Right renal cortex interstitium (tissue), 3 donors: Measurements from ENCODE around the gene SFXN3. TPM values are rescaled to one million over a fixed set of nuclear protein-coding genes. Genes with fewer than 3 reads are reported as not detected.

Experiments
- DNase-seq, 3 donors: peaks; one replicate each; pipeline ENCODE4 v3.0.0-alpha.2; 2013; ENCODE audit warnings: low read depth in 3 of 3, low spot score in 2 of 3
- polyA plus RNA-seq, 3 donors: library from polyadenylated mRNA; unstranded; fragments of 120-200 nt; gene quantifications; one replicate each; pipeline ENCODE4 v1.2.1, GENCODE V29; 2013; ENCODE audit not compliant: insufficient read length in 3 of 3

SFXN3 gene
- polyA plus RNA-seq, 3 donors, result 20.7 to 22.6 (median 22.3) TPM

DNA sequence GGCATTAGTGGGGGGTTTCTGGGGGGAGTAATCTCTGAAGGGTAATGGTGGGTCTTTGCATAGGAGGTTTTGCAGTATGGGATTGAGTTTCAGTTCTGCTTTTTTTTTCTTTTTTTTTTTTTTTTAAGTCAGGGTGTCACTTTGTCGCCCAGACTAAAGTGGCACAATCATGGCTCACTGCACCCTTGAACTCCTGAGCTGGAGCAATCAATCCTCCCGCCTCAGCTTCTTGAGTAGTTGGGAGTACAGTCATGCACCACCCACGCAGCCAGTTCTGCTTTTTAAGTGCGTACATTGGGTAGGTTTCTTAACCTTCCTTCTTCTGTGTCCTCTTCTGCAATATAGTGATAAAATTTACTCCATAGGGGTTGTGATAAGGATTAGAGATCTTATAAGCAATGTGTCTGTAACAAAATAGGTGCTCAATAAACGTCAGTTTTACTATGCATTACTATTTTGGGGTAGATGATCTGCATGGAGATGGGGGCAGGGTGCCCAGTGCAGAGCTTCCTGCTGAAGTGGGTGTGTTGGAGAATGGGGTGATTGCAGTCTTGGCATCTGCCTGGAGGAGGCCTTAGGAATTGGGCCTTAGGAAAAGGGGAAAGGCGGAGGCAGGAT, 40.3 kb downstream of the SFXN3 start:
- DNase-seq, result no peak

DNA sequence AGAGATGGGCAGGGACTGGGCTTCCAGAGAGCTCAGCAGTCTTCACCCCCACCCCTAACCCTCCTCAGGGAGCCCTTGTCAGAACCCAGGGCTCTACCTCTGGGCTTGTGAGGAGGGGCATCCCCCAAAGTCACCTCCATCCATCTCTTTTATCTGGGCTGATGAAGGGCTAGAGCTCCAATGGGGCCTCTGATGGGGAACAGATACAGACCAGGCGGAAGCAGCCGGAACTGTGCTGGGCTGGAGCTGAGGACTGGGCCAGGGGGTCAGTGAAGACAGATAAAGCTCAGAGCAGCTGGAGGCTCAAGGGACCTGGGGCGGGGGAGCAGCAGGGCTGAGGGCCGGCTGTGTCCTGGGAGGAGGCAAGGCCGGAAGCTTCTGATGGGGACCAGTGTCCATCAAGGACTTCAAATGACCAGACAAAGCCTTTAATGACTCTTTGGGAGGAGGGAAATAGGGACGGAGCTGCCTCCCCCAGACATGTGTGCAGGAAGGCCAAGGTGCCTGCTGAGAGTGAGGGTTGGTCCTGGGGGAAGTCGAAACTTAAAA, 40.9 kb downstream of the SFXN3 start:
- no peak for DNase-seq

DNA sequence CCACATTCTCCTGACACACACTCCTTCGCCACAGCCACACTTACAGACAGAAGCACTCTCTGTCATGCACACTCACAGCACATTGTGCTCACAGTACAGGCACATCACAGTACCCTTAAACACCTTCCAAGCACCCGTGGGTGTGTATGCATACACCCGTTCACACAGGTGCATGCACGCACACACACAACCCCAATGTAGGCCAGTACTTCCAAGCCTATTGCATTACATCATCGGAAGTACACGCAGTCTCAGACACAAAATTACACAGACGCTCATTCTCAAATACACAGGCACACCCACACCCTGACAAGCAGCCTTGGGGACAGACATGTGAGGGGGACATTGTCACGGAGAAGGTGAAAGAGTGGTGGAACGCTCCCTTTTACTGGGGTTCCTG, 41.9 kb downstream of the SFXN3 start:
- DNase-seq, result no peak

DNA sequence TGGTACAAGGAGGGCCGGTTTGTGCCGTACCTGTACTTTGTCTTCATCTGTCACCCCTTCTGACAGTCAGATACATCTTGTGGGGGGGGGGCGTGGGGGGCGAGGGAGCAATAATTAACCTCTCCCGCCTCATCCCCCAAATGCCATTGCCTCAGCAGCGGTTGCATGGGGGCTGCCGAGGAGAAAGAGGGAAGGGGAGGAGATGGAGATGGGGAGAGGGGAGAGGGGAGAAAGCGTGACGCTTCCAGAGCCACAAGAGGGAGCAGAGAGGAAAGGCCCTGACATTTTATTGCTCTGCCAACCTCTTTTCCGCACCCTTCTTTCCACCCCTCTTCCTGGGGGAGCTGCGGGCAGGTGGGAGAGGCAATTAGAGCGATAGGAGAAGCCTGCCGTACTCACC, 42.6 kb downstream of the SFXN3 start:
- DNase-seq, result no peak

DNA sequence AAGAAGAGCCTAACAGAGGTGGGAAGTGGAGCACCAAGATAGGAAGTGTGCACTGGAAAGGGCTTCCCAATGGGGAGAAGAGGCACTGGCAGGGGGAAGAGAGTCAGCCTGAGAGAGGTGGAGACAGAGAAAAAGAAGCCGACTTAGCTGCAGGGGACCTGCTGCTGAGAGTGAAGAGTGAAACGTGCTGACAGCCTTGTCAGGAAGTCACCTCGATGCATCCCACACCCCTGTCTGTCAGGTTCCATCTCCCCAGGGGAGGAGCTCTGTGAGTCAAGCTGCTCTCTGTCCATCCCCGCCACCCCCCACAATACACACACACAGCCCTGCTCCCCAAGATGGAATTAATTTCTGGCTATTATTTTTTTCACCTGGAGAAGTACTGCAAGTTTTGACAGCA, 44.7 kb downstream of the SFXN3 start:
- no peak for DNase-seq

DNA sequence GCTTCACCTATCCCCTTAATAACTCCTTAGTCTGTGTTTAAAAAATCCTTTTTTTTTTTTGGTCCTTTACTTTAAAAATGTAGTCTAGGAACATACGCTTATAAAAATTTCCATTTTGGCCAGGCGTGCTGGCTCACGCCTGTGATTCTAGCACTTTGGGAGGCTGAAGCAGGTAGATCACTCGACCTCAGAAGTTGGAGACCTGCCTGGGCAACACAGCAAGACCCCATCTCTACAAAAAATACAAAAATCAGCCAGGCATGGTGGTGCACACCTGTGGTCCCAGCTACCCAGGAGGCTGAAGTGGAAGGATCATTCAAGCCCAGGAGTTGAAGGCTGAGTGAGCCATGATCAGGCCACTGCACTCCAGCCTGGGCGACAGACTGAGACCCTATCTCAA, 45.6 kb downstream of the SFXN3 start:
- no peak for DNase-seq

DNA sequence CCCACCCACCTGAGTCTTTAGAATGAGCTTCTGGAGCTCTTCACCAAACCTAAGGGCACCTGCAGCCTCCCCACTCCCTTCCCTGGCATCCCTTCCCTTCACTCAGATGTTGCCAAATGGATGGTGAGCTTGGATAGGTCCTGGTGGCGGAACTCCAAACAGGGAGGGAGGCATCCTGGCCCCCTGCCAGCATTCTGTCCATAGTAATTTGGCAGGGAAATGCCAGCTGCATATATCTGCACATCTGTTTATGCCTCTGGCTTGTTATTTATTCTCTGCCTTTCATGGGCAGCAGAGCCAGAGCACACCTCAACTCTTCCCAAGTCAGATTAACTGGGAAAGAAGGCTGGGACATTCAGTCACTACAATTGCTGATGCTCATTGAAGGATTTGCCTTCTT, 48.8 kb downstream of the SFXN3 start:
- no peak for DNase-seq

DNA sequence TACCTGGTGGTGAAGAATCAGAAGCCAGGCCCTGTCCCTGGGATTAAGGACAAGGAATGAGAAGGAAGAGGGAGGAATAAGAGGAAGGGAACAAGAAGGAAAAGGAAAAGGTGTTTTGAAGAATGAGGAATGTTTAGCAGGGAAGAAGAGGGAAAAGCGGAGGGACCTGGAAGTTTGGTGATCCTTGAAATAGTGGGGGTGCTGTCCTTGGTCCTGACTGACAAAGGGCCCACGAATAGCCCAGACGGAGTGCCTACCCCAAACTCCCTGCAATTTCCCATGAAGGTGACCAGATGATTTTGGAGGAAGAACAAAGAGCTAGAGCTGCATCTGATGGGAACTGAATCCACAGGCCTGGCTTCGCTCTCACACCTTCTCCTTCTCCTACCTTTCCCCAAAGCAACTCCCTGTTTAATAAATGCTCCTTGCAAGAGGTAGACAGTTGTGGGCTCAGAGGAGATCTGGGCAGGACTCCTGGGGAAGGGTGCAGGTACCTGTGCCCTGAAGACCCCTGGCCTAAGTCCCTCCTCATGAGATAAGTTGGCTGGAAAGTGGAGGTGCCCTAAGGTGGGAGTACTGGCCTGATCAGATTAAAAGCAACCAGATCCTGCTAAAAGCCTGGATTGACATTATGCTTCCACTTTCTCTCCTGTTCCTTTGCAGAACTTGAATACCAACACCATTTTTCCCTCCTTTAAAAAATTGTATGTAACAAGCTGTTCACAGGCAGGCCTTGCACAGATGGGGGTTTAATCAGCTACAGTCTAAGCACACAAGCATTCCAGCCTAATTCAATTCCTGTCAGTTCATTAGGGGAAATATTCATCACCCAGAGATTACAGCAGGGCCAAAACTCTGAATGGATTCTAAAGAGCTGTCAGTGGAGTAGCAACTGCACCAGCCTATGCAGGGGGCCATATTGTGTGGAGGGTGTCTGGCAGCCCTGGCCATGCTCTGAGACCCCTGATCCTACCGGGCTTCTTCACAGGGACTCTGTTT, 50.2 kb downstream of the SFXN3 start:
- DNase-seq, result no peak

DNA sequence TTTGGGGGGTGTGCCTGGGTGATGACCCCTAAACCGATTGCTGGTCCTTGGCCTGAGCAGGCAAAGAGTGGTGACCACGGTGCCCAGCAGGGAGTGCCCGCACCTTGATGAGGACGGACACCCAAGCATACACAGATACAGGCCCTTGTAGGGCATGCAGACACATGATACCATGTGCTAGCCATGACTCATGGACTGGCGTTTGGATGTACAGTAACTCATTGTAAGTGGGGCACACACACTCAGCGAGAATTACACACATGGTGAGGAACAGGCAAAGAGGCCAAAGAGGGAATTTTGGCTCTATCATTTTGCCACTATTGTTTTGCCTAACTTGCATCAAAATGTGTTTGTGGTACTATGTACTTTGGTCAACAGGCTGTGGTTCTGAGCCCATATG, 54.8 kb downstream of the SFXN3 start:
- no peak for DNase-seq

DNA sequence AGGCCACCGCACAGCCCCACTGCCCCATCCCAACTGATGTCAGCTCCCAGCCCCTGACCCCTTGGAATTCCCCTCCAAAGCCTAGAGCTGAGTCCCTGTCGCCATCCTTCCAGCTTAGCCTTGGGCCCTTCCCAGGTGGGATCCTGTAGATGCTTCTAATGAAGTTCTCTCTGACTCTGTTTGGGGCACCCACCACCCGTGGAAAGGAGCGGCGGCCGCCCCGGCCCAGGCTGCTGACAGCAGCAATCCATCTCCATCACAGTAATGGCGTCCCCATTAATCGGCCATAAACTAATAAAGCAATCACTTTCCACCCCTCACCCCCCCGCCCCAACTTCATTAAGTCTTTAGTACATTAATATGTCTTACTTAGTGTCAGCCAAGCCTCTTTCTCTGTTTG, 56.3 kb downstream of the SFXN3 start:
- DNase-seq, result no peak

DNA sequence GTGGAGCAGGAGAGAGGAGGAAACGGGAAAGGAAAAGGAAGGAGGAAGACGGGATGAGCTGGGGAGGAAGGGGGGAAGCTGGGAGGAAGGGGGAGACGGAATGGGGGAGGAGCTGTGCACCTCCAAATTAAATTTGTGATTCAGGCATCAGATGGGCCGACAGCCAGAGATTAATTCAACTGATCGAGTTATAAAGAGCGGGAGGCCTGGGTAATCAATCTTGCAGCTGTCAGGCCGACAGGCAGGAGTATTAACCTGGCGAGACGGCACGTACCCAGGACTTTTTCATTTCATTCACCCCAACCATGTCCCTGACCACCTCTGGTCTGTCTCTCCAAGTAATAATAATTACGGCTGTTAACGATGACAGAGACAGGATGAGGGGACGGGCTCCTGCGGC, 56.9 kb downstream of the SFXN3 start:
- no peak for DNase-seq

DNA sequence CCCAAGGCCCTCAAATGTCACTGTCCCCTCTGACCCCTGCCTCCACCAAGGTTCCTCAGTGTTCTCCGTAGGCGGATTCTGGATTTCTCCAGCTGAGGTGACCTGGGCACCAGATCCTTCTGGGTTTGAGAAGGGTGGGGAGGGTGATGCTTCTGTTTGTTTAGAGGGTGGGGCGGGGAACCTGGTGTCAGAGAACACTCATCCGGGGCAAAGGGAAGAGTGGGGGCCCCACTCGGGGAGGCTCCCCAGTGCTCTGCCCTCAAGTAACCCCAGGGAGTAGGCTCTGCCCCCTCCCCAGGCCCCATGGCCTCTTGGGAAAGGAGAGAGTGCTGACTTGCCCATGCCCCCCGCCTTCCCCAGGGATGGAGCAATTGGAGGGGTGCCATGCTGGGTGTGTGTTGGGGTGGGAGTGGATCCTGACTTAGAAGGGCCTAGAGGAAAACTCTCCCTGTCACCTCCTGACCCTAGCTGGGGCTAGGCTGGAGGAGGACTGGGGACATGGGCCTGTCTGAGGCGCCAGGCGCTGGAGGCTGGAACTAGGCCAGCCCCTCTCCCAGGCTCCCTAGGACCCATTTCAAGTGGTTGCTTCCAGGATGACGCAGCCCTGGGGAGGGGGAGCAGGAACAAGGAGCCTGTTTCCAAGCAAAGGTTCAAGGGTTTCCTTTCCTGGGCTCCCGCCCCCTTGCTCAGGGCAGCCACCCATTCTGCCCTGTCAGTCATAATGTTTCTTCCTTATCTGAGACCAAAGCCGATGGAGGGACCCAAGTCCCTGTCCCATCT, 58.7 kb downstream of the SFXN3 start:
- no peak for DNase-seq

DNA sequence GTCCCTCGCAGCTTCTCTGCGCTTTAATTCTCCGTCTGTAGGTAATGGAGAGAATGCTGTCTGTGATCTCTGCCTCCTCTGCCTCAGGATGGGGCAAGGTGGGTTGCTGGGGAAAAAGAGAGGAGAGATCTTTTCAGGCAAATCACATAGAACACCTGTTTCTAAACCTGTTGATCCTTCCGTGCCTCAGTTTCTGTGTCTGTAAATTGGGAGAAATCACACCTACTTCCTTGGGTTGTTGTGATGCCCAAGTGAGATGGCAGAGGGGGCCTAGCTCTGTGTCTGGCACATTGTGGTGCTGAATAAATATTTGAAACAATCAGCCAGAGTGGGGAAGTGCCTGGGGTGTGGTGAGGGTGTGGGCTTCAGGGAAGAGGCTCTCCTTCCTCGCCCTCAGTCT, 59.6 kb downstream of the SFXN3 start:
- no peak for DNase-seq

Other genes with a start within 250 kb of the SFXN3 start
- gene SLF2, start 118.3 kb upstream of the SFXN3 start, polyA plus RNA-seq, result 10 to 100 TPM; 29.7 to 32.9 (median 30.9) TPM
- gene SEMA4G, start 61.7 kb upstream of the SFXN3 start, polyA plus RNA-seq, result 10 to 100 TPM; 41.1 to 48.1 (median 43.6) TPM
- 10 to 100 TPM; 86.9 to 95.2 (median 87.1) TPM for gene MRPL43, start 43.7 kb upstream of the SFXN3 start, polyA plus RNA-seq
- gene TWNK, start 43.7 kb upstream of the SFXN3 start, polyA plus RNA-seq, result 10 to 100 TPM; 16.3 to 18.6 (median 18.0) TPM
- 10 to 100 TPM; 42.3 to 49.9 (median 47.3) TPM for gene LZTS2, start 31.4 kb upstream of the SFXN3 start, polyA plus RNA-seq
- gene PDZD7, start 105 bp upstream of the SFXN3 start, polyA plus RNA-seq, result 1 to 10 TPM; 1.2 to 1.9 (median 1.8) TPM
- 10 to 100 TPM in 2 of 3 donors, 1 to 10 TPM in 1; 9.5 to 11.0 (median 10.0) TPM for gene KAZALD1, start 30.8 kb downstream of the SFXN3 start, polyA plus RNA-seq
- gene TLX1, start 100.1 kb downstream of the SFXN3 start, polyA plus RNA-seq, result under 1 TPM in 2 of 3 donors, not detected in 1; 0.06 to 0.07 TPM
- gene LBX1, start 198.2 kb downstream of the SFXN3 start, polyA plus RNA-seq, result not detected